ENCODE measurements around the gene NTM. TPM values are rescaled to one million over a fixed set of nuclear protein-coding genes. Genes with fewer than 3 reads are reported as not detected.

The NTM gene
- total RNA-seq, 4 donors from 2014 or later = 0.40 to 3.1 (median 2.1) TPM; not detected in 1

DNA sequence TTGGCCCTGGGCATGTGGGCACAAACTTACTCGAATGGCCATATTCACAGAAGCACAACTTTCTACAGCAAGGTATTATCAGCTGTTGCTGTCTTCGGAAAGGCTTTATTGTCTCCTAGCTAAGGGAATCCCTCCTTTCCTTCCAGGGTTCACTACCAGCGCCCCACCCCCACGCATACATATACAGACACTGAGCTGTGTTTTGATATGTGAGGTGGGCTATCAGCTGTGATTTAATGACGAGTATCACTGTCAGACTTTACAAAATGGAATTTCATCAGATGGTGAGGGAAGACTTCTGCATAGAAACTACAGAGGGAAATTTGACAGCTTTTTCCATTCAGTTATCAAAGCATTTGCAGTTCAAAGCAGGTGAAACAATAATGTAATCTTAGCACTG lies 730.2 kb downstream of the NTM start:
- no peak for TF ChIP-seq POLR2A (IDR thresholded peaks at IDR 0.05)
- no peak for TF ChIP-seq EP300 (IDR thresholded peaks at IDR 0.05; ENCODE audit: low read depth)
- TF ChIP-seq, protein P1, sequence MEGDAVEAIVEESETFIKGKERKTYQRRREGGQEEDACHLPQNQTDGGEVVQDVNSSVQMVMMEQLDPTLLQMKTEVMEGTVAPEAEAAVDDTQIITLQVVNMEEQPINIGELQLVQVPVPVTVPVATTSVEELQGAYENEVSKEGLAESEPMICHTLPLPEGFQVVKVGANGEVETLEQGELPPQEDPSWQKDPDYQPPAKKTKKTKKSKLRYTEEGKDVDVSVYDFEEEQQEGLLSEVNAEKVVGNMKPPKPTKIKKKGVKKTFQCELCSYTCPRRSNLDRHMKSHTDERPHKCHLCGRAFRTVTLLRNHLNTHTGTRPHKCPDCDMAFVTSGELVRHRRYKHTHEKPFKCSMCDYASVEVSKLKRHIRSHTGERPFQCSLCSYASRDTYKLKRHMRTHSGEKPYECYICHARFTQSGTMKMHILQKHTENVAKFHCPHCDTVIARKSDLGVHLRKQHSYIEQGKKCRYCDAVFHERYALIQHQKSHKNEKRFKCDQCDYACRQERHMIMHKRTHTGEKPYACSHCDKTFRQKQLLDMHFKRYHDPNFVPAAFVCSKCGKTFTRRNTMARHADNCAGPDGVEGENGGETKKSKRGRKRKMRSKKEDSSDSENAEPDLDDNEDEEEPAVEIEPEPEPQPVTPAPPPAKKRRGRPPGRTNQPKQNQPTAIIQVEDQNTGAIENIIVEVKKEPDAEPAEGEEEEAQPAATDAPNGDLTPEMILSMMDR (IDR thresholded peaks at IDR 0.05) = no peak
- TF ChIP-seq POLR2AphosphoS5 (IDR thresholded peaks at IDR 0.05) = no peak
- Histone ChIP-seq H3K9me3 (no peaks in the 10 kb centered on the region), H3K27me3 (no peaks in the 10 kb centered on the region), H3K4me1 (no peaks in the 10 kb centered on the region), H3K36me3 (no peaks in the 10 kb centered on the region), H3K27ac (no peak overlapping the region), H3K4me3 (no peak overlapping the region)
- intact Hi-C loops (cut with DNase I; ENCODE audit: low total_unique reads) = no loop called here
- in situ Hi-C loops (cut with MboI; ENCODE audit: low pct_ligation_motif_present in 1 of 4, low pct_unique_long_range_greater_than_20kb in 1 of 4, low sequenced_read_pairs in 3 of 4) = no loop called here
- WGBS, 2 donors (ENCODE audit: low coverage in 1 of 2) = 83 to 86% methylated on average over 4 to 5 of the region's 5 CpGs
- DNase-seq = no peak

DNA sequence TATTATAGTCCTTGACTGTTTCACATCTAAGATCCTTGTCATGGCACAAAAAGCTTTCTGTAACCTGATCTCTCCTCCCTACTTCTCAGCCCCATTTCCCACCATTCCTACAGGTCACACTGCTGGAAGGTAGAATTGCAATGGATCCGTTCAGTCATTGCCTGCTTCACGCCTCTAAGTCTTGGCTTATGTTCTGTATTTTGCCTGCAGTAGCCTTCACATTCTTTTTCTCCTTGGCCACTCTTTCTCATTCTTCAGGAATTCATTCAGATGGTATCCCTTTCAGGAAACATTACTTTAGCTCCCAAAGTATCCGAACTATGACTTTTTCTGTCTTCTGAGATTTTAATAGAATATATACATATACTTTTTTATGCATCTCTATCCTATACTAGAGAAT lies 731.5 kb downstream of the NTM start:
- DNase-seq = no peak
- TF ChIP-seq, protein P1 (IDR thresholded peaks at IDR 0.05) = no peak
- TF ChIP-seq EP300 (IDR thresholded peaks at IDR 0.05; ENCODE audit: low read depth) (no peak), POLR2A (IDR thresholded peaks at IDR 0.05) (no peak), POLR2AphosphoS5 (IDR thresholded peaks at IDR 0.05) (no peak)
- Histone ChIP-seq H3K36me3 (no peaks in the 10 kb centered on the region), H3K4me1 (no peaks in the 10 kb centered on the region), H3K4me3 (no peak overlapping the region), H3K27ac (no peak overlapping the region), H3K27me3 (no peaks in the 10 kb centered on the region), H3K9me3 (no peaks in the 10 kb centered on the region)
- intact Hi-C loops (cut with DNase I; ENCODE audit: low total_unique reads) = no loop called here
- WGBS, 2 donors (ENCODE audit: low coverage in 1 of 2) = 70 to 75% methylated on average over 3 of the region's 3 CpGs
- in situ Hi-C loops (cut with MboI; ENCODE audit: low pct_ligation_motif_present in 1 of 4, low pct_unique_long_range_greater_than_20kb in 1 of 4, low sequenced_read_pairs in 3 of 4) = no loop called here

DNA sequence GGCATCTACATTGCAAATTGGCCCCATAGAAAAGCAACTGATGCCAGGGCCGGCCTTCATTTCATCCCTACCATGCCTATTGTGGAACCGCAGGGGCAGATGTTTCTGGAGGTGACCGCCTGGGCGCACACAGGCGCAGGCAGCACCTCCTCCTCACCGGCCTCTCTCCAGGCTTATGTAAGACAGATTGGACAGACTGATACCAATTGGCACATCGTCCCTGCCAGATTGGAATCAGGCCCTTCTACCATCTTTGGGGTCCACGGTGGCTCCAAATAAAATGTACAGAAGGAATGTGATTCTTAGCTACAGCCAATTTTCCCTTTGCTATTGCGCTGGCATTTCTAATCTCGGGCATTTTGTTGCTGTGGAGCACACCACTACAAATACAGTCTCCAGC lies 732.6 kb downstream of the NTM start:
- Histone ChIP-seq H3K4me1 (no peaks in the 10 kb centered on the region), H3K36me3 (no peaks in the 10 kb centered on the region), H3K4me3 (no peak overlapping the region), H3K27me3 (no peaks in the 10 kb centered on the region), H3K27ac (no peak overlapping the region), H3K9me3 (no peaks in the 10 kb centered on the region)
- TF ChIP-seq, protein P1 (IDR thresholded peaks at IDR 0.05) = no peak
- TF ChIP-seq POLR2A (IDR thresholded peaks at IDR 0.05) = no peak
- no peak for TF ChIP-seq EP300 (IDR thresholded peaks at IDR 0.05; ENCODE audit: low read depth)
- no peak for TF ChIP-seq POLR2AphosphoS5 (IDR thresholded peaks at IDR 0.05)
- intact Hi-C loops (cut with DNase I; ENCODE audit: low total_unique reads) = no loop called here
- no peak for DNase-seq
- WGBS, 2 donors (ENCODE audit: low coverage in 1 of 2) = 87 to 89% methylated on average over 3 to 10 of the region's 10 CpGs
- in situ Hi-C loops (cut with MboI; ENCODE audit: low pct_ligation_motif_present in 1 of 4, low pct_unique_long_range_greater_than_20kb in 1 of 4, low sequenced_read_pairs in 3 of 4) = no loop called here

GRCh38 chr11:132106096-132106982 lies 735.9 kb downstream of the NTM start:
- Histone ChIP-seq H3K4me3 (no peak overlapping the region), H3K4me1 (no peaks in the 10 kb centered on the region), H3K9me3 (no peaks in the 10 kb centered on the region), H3K36me3 (no peaks in the 10 kb centered on the region), H3K27me3 (no peaks in the 10 kb centered on the region), H3K27ac (no peak overlapping the region)
- TF ChIP-seq, protein P1 (IDR thresholded peaks at IDR 0.05) = no peak
- TF ChIP-seq POLR2A (IDR thresholded peaks at IDR 0.05) (no peak), EP300 (IDR thresholded peaks at IDR 0.05; ENCODE audit: low read depth) (no peak), POLR2AphosphoS5 (IDR thresholded peaks at IDR 0.05) (no peak)
- 75 to 94% methylated on average over 5 to 13 of the region's 13 CpGs for WGBS, 2 donors (ENCODE audit: low coverage in 1 of 2)
- DNase-seq = no peak
- intact Hi-C loops (cut with DNase I; ENCODE audit: low total_unique reads) = no loop called here
- in situ Hi-C loops (cut with MboI; ENCODE audit: low pct_ligation_motif_present in 1 of 4, low pct_unique_long_range_greater_than_20kb in 1 of 4, low sequenced_read_pairs in 3 of 4) = no loop called here

All from transverse colon (tissue), 4 donors.